CD14-positive monocyte (primary cell): ENCODE measurements around the gene MPPED1. TPM values are rescaled to one million over a fixed set of nuclear protein-coding genes. Genes with fewer than 3 reads are reported as not detected.

Experiments
- DNase-seq, 3 donors: peaks; one replicate each; pipeline ENCODE4 v3.0.0-alpha.2; 2011 to 2022
- H2AFZ ChIP-seq: 2 replicates; pipeline ENCODE4 v1.6.0; 2012; ENCODE audit warnings: mild to moderate bottlenecking, low read depth, low read length, inconsistent platforms; ENCODE audit not compliant: insufficient read depth, poor library complexity, severe bottlenecking
- H3K27ac ChIP-seq, 2 donors: 1 replicate in 1 of 2; 2 replicates in 1 of 2; pipeline ENCODE4 v1.5.1; 2012 to 2013; ENCODE audit warnings: low read length in 2 of 2, control low read depth in 1 of 2, inconsistent platforms in 1 of 2, low read depth in 1 of 2, mild to moderate bottlenecking in 1 of 2
- H3K27me3 ChIP-seq, 2 donors: one replicate each; pipeline versions ENCODE4 v1.6.0 to v1.6.1; 2011 to 2013; ENCODE audit warnings: low read length in 2 of 2; ENCODE audit not compliant: control insufficient read depth in 2 of 2, insufficient read depth in 2 of 2
- H3K36me3 ChIP-seq, 2 donors: replicated peaks in 1 of 2; 1 replicate in 1 of 2; 2 replicates in 1 of 2; pipeline versions ENCODE4 v1.5.1 to v1.6.1; 2012 to 2013; ENCODE audit warnings: low read length in 2 of 2, control low read depth in 1 of 2, inconsistent platforms in 1 of 2, mild to moderate bottlenecking in 1 of 2; ENCODE audit not compliant: insufficient read depth in 2 of 2, control insufficient read depth in 1 of 2
- H3K4me1 ChIP-seq, 2 donors: 1 replicate in 1 of 2; 2 replicates in 1 of 2; pipeline versions ENCODE4 v1.5.1 to v1.6.1; 2012 to 2013; ENCODE audit warnings: low read length in 2 of 2, control low read depth in 1 of 2, inconsistent platforms in 1 of 2, mild to moderate bottlenecking in 1 of 2, moderate library complexity in 1 of 2; ENCODE audit not compliant: insufficient read depth in 2 of 2, control insufficient read depth in 1 of 2
- H3K4me2 ChIP-seq: replicated peaks from 2 replicates; pipeline ENCODE3; 2012; ENCODE audit warnings: low read length, moderate library complexity, mild to moderate bottlenecking; ENCODE audit not compliant: poor library complexity, severe bottlenecking; ENCODE audit errors: extremely low read depth
- H3K4me3 ChIP-seq, 3 experiments: fragments of 200-600 bp in 1 of 3; sonication (generic) in 1 of 3; replicated peaks in 1 of 3; 1 replicate in 2 of 3; 2 replicates in 1 of 3; pipeline ENCODE4 v1.5.1; 2011 to 2013; ENCODE audit warnings: low read length in 3 of 3, mild to moderate bottlenecking in 3 of 3, control low read depth in 2 of 3, low read depth in 2 of 3, inconsistent platforms in 1 of 3, moderate library complexity in 1 of 3
- H3K79me2 ChIP-seq: 2 replicates; pipeline ENCODE4 v1.6.0; 2012; ENCODE audit warnings: mild to moderate bottlenecking, control low read depth, inconsistent platforms, low read length, moderate library complexity; ENCODE audit not compliant: insufficient read depth
- H3K9ac ChIP-seq: 2 replicates; pipeline ENCODE4 v1.6.0; 2017; ENCODE audit warnings: low read length, mild to moderate bottlenecking; ENCODE audit not compliant: insufficient read depth, poor library complexity, severe bottlenecking
- H3K9me3 ChIP-seq, 2 donors: replicated peaks in 1 of 2; 1 replicate in 1 of 2; 2 replicates in 1 of 2; pipeline versions ENCODE4 v1.5.1 to v1.6.1; 2012 to 2013; ENCODE audit warnings: low read length in 2 of 2, control low read depth in 1 of 2; ENCODE audit not compliant: control insufficient read depth in 1 of 2, insufficient read depth in 1 of 2
- H4K20me1 ChIP-seq: 2 replicates; pipeline ENCODE4 v1.6.0; 2012; ENCODE audit warnings: mild to moderate bottlenecking, low read length, control low read depth, moderate library complexity; ENCODE audit not compliant: insufficient read depth
- H3K27ac Mint-ChIP-seq, 7 donors: one replicate each; pipeline ENCODE4 v1.8.0; 2020; ENCODE audit warnings: mild to moderate bottlenecking in 7 of 7, mixed read lengths in 7 of 7, moderate library complexity in 6 of 7, inconsistent platforms in 2 of 7
- H3K27me3 Mint-ChIP-seq, 3 donors: one replicate each; pipeline ENCODE4 v1.8.0; 2021 to 2022; ENCODE audit warnings: low read depth in 3 of 3, mild to moderate bottlenecking in 3 of 3, mixed read lengths in 3 of 3, moderate library complexity in 3 of 3, inconsistent platforms in 1 of 3
- H3K36me3 Mint-ChIP-seq, 2 donors: one replicate each; pipeline ENCODE4 v1.8.0; 2020; ENCODE audit warnings: mixed read lengths in 2 of 2, inconsistent platforms in 1 of 2, mild to moderate bottlenecking in 1 of 2
- H3K4me1 Mint-ChIP-seq: one replicate; pipeline ENCODE4 v1.8.0; 2020; ENCODE audit warnings: mild to moderate bottlenecking, mixed read lengths
- H3K4me3 Mint-ChIP-seq, 2 donors: one replicate each; pipeline ENCODE4 v1.8.0; 2020; ENCODE audit warnings: mild to moderate bottlenecking in 2 of 2, mixed read lengths in 2 of 2, moderate library complexity in 1 of 2
- H3K9me3 Mint-ChIP-seq, 7 donors: one replicate each; pipeline ENCODE4 v1.8.0; 2020 to 2022; ENCODE audit warnings: mixed read lengths in 7 of 7, mild to moderate bottlenecking in 6 of 7, moderate library complexity in 6 of 7, inconsistent platforms in 2 of 7
- WGBS: methylation state at CpG from one replicate; pipeline ENCODE4 v1.1.5; 2013; ENCODE audit warnings: missing lambda C conversion rate; ENCODE audit not compliant: insufficient coverage; 5-methylcytosine and 5-hydroxymethylcytosine counted together
- intact Hi-C, 2 donors: fragments of 100-400 bp; cut with micrococcal nuclease; formaldehyde crosslinking; loops; one replicate each; pipeline versions ENCODE4 v1.15.0 to v1.15.1; 2023
- polyA plus RNA-seq, 3 donors: library from polyadenylated mRNA; depleted of rRNA in 1 of 3; unstranded in 2 of 3; stranded (reverse) in 1 of 3; fragments of 300-500 nt in 2 of 3; fragments of >200 nt in 1 of 3; fragmentation: Illumina TruSeq in 2 of 3; gene quantifications; 1 replicate in 2 of 3; 2 replicates in 1 of 3; pipeline ENCODE4 v1.2.3, GENCODE V29; 2012 to 2021
- TF ChIP-seq, protein P1 (sequence below): fragments of 200-600 bp; IDR thresholded peaks from one replicate; pipeline ENCODE4 v1.8.0; 2022; ENCODE audit warnings: antibody characterized with exemption, mild to moderate bottlenecking

MPPED1 gene
- polyA plus RNA-seq, 3 donors = not detected

- H3K27me3 Mint-ChIP-seq = peaks cover 11 to 18% (median 13%) of the 10 kb centered on the region in 3 donors
- H3K4me1 Mint-ChIP-seq = no peaks in the 10 kb centered on the region
- no peaks in the 10 kb centered on the region for H3K36me3 Mint-ChIP-seq
- Histone ChIP-seq H3K27ac (no peak overlapping the region), H3K4me1 (no peaks in the 10 kb centered on the region), H3K4me3 (no peak overlapping the region), H4K20me1 (no peaks in the 10 kb centered on the region), H2AFZ (no peak overlapping the region), H3K27me3 (no peaks in the 10 kb centered on the region), H3K36me3 (no peaks in the 10 kb centered on the region), H3K4me2 (no peak overlapping the region), H3K9ac (no peak overlapping the region), H3K9me3 (peaks cover 3 to 8% of the 10 kb centered on the region in 2 donors), H3K79me2 (no peaks in the 10 kb centered on the region)
- H3K4me3 Mint-ChIP-seq = no peak overlapping the region
- TF ChIP-seq, protein P1, sequence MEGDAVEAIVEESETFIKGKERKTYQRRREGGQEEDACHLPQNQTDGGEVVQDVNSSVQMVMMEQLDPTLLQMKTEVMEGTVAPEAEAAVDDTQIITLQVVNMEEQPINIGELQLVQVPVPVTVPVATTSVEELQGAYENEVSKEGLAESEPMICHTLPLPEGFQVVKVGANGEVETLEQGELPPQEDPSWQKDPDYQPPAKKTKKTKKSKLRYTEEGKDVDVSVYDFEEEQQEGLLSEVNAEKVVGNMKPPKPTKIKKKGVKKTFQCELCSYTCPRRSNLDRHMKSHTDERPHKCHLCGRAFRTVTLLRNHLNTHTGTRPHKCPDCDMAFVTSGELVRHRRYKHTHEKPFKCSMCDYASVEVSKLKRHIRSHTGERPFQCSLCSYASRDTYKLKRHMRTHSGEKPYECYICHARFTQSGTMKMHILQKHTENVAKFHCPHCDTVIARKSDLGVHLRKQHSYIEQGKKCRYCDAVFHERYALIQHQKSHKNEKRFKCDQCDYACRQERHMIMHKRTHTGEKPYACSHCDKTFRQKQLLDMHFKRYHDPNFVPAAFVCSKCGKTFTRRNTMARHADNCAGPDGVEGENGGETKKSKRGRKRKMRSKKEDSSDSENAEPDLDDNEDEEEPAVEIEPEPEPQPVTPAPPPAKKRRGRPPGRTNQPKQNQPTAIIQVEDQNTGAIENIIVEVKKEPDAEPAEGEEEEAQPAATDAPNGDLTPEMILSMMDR = no peak
- WGBS = 76% methylated on average over 5 of the region's 8 CpGs
- H3K27ac Mint-ChIP-seq = no peak overlapping the region
- peaks cover 0 to 21% (median 11%) of the 10 kb centered on the region in 7 donors for H3K9me3 Mint-ChIP-seq
- intact Hi-C loops = no loop called here
- no peak for DNase-seq
Measured at GRCh38 chr22:43464809-43465208, 53.0 kb downstream of the MPPED1 start.

- Mint-ChIP-seq H3K36me3 (no peaks in the 10 kb centered on the region), H3K9me3 (peaks cover 0 to 21% (median 11%) of the 10 kb centered on the region in 7 donors), H3K27ac (no peak overlapping the region), H3K27me3 (peaks cover 11 to 18% (median 15%) of the 10 kb centered on the region in 3 donors), H3K4me3 (no peak overlapping the region), H3K4me1 (no peaks in the 10 kb centered on the region)
- no peaks in the 10 kb centered on the region for H3K27me3 ChIP-seq
- H3K4me1 ChIP-seq = no peaks in the 10 kb centered on the region
- H4K20me1 ChIP-seq = no peaks in the 10 kb centered on the region
- H3K27ac ChIP-seq = no peak overlapping the region
- peaks cover 3 to 8% of the 10 kb centered on the region in 2 donors for H3K9me3 ChIP-seq
- TF ChIP-seq, protein P1 = no peak
- H3K4me3 ChIP-seq = no peak overlapping the region
- intact Hi-C loops = no loop called here
- H3K9ac ChIP-seq = no peak overlapping the region
- no peak overlapping the region for H2AFZ ChIP-seq
- WGBS = 85% methylated on average over 23 of the region's 23 CpGs
- no peak for DNase-seq
- no peak overlapping the region for H3K4me2 ChIP-seq
- H3K36me3 ChIP-seq = no peaks in the 10 kb centered on the region
- no peaks in the 10 kb centered on the region for H3K79me2 ChIP-seq
Measured at GRCh38 chr22:43465291-43466015, 53.6 kb downstream of the MPPED1 start.
